AG04450 (cell line): ENCODE measurements around the gene KRTAP5-11. TPM values are rescaled to one million over a fixed set of nuclear protein-coding genes. Genes with fewer than 3 reads are reported as not detected.
"Not testable (repeated sequence)": the region's sequence is repeated elsewhere in the genome, so short reads cannot be mapped to it uniquely, and the experiment has no call there.

Experiments
- CTCF ChIA-PET: fragments of 300-600, 350-600 bp; formaldehyde crosslinking; extraction: SDS; loops from one replicate; lab custom pipeline; 2022; ENCODE audit warnings: antibody characterized with exemption, inconsistent platforms; lab: Charles Lee
- POLR2A ChIA-PET: fragments of 350-600 bp; formaldehyde crosslinking; extraction: SDS; loops from one replicate; lab custom pipeline; 2021; ENCODE audit warnings: antibody characterized with exemption, inconsistent platforms; lab: Yijun Ruan, JAX
- DNase-seq: peaks from one replicate; pipeline ENCODE4 v3.0.0-alpha.2; 2011; ENCODE audit warnings: low read depth, low spot score
- H3K27ac ChIP-seq: one replicate; pipeline ENCODE4 v1.5.1; 2012; ENCODE audit warnings: low read depth, low read length, control low read depth
- H3K27me3 ChIP-seq: one replicate; pipeline ENCODE4 v1.6.0; 2012; ENCODE audit warnings: low read length; ENCODE audit not compliant: control insufficient read depth, insufficient read depth
- H3K4me3 ChIP-seq: 2 replicates; pipeline ENCODE4 v1.5.1; 2011; ENCODE audit warnings: mild to moderate bottlenecking, low read depth, low read length, control low read depth
- H3K9me3 ChIP-seq: 2 replicates; pipeline ENCODE4 v1.5.1; 2012; ENCODE audit warnings: low read length; ENCODE audit not compliant: control insufficient read depth, insufficient read depth
- polyA plus RNA-seq: library from polyadenylated mRNA; depleted of rRNA; stranded (reverse); fragments of >200 nt; gene quantifications from 2 replicates; pipeline ENCODE4 v1.2.3, GENCODE V29; 2011
- TF ChIP-seq, protein P1 (sequence below): IDR thresholded peaks from 2 replicates; pipeline ENCODE4 v1.5.1; 2011; ENCODE audit warnings: low read depth, low read length, control low read depth, inconsistent platforms

Gene KRTAP5-11
- polyA plus RNA-seq, 1 experiment = not detected

DNA sequence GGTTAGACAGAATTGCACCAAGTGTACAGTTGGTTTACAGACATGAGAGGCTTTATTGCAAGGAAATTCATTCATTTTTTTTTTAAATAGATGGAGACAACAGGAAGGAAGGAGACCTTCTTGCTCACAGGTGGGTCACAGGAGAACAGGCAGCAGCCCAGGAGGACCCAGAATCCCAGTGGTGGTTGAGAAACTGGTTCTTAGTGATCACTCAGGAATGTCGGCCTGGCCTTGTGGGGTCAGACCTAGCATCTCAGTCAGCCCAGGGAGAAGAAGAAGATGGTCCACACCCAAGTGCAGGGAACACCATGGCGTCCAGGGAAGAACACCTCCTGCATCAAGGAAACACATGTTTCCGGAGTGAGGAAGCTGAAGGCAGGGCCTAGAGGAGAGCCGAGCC, 849 bp downstream of the KRTAP5-11 start:
- ChIA-PET POLR2A (no interaction called here), CTCF (no interaction called here)
- H3K27me3 ChIP-seq = peaks cover 3% of the 10 kb centered on the region
- H3K27ac ChIP-seq = no peak overlapping the region
- TF ChIP-seq, protein P1, sequence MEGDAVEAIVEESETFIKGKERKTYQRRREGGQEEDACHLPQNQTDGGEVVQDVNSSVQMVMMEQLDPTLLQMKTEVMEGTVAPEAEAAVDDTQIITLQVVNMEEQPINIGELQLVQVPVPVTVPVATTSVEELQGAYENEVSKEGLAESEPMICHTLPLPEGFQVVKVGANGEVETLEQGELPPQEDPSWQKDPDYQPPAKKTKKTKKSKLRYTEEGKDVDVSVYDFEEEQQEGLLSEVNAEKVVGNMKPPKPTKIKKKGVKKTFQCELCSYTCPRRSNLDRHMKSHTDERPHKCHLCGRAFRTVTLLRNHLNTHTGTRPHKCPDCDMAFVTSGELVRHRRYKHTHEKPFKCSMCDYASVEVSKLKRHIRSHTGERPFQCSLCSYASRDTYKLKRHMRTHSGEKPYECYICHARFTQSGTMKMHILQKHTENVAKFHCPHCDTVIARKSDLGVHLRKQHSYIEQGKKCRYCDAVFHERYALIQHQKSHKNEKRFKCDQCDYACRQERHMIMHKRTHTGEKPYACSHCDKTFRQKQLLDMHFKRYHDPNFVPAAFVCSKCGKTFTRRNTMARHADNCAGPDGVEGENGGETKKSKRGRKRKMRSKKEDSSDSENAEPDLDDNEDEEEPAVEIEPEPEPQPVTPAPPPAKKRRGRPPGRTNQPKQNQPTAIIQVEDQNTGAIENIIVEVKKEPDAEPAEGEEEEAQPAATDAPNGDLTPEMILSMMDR = no peak
- no peaks in the 10 kb centered on the region for H3K9me3 ChIP-seq
- no peak overlapping the region for H3K4me3 ChIP-seq
- DNase-seq = no peak

DNA sequence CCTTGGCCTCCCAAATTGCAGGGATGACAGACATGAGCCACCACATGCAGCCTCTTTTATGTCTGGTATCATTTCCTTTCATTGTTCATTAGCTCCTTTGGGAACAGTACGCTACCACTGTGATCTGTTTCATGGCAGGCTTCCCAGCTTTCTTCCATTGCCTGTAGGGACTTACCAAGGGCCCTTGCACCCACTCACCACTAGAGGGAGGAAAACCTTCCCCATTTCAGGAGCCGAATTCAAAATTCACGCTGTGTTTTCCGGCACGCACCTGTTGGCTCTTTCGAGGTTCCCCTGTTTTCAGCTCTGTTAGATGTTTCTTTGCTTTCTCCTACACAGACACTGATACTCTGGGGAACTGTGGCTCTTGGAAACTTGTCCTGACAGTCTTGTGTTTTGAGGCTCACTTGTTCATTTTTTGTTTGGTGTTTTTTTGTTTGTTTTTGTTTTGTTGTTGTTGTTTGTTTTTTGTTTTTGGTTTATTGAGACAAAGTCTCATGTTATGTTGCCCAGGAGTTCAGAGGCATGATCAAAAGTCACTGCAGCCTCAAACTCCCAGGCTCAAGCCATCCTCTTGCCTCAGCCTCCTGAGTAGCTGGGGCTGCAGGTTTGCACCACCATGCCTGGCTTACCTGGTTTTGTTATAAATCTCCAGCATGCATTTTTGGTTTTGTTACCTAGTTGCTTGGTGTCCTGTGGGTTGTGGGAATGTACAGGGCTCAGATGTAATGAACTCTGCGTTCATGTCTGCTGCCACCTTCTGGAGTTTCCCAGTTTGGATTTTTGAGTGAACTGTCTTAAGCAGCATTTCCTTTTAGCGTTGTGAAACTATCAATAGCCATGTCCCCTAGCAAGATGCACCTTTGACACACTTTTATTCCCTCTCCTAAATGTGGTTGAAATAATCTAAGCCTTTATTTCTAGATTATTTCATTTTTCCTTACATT, 2.3 kb downstream of the KRTAP5-11 start:
- H3K4me3 ChIP-seq = no peak overlapping the region
- TF ChIP-seq, protein P1 = peak; percentile 94
- H3K9me3 ChIP-seq = no peaks in the 10 kb centered on the region
- CTCF ChIA-PET = interaction anchor here (0.6 to 1.3 kb wide), 5 partner anchors 9 to 274 kb away, joined by 3 to 7 read pairs (median 5); partner anchors contain the start of gene NADSYN1
- POLR2A ChIA-PET = no interaction called here
- H3K27ac ChIP-seq = no peak overlapping the region
- peaks cover 3% of the 10 kb centered on the region for H3K27me3 ChIP-seq
- DNase-seq = peak; percentile 32

DNA sequence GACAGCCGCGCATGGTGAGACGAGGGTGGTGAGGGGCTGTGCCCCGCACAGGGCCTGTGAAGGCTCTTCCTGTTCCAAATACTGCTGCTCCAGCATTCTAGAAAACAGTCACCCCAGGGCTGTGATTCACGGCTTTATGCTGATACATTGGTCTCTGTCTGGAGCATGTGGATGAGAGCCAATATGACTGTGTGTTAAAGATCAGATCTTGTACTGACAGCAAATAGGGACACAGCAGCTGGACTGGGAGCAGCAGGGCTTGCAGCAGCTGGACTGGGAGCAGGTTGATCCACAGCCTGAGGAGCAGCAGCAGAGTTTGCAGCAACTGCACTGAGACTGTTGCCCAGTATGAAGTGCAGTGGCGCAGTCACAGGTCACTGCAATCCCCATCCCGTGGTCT, 3.2 kb downstream of the KRTAP5-11 start:
- H3K27me3 ChIP-seq, H3K4me3 ChIP-seq, H3K27ac ChIP-seq, H3K9me3 ChIP-seq, DNase-seq, POLR2A ChIA-PET: not testable (repeated sequence)
- CTCF ChIA-PET = interaction anchor here (0.6 to 1.3 kb wide), 5 partner anchors 8 to 273 kb away, joined by 3 to 7 read pairs (median 5); partner anchors contain the start of gene NADSYN1

DNA sequence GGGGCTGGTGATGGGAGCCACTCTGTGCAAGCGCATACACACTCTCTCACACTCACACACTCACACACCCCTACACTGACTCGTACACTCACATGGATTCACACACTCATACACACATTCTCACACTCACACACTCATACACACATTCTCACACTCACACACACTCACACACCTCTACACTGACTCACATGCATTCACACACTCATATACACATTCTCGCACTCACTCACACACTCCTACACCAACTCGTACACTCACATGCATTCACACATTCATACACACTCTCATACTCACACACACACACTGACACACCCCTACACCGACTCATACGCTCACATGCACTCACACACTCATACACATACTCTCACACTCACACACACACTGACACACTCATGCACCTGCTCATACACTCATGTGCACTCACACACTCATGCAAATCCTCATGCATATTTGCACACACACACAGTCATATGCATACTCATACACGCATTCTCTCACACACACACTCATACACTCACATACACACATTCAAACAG, 5.1 kb downstream of the KRTAP5-11 start:
- Histone ChIP-seq H3K27ac (no peak overlapping the region), H3K4me3 (no peak overlapping the region), H3K9me3 (no peaks in the 10 kb centered on the region), H3K27me3 (peaks cover 5% of the 10 kb centered on the region)
- CTCF ChIA-PET = no interaction called here
- TF ChIP-seq, protein P1 = no peak
- DNase-seq = no peak
- POLR2A ChIA-PET = no interaction called here

DNA sequence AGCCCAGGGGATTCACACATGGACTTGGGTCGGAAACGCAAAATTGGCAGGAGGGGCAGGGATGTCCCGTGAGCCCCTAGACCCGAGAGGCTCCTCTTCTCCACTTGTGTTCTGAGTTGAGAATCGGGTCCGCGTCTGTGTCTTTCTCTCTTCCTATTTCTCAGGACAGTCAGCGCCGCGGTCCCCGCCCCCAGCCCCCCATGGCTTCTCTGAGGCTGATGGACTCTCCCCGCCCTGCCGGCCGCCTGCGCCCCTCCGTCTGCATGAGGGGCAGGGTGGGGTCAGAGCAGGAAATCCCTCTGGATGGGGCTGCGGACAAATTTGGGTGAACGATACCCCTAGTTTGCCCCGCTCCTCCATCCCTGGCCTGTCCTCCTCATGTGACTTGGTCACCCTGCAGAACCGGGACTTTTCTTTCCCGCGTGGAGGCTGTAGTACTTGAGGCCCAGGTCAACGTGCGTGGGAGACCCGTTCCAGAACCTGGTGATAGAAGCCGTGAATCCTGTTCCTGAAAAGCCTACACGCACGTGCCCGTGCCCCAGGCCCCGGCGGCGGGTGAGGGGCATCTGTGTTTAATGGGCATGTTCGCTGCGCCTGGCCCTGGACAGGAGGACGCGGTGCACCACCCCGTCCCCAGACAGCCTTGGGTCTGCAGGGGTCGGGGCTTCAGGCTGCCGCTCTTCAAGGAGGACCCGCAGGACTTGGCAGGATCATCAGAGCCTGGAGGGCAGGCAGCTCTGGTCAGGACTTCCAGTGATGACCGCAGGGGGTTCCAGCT, 5.8 kb downstream of the KRTAP5-11 start:
- H3K4me3 ChIP-seq, DNase-seq, CTCF ChIA-PET, H3K27me3 ChIP-seq, POLR2A ChIA-PET, H3K9me3 ChIP-seq, H3K27ac ChIP-seq: not testable (repeated sequence)
